Measurements from ENCODE around the gene SIGLEC7. TPM values are rescaled to one million over a fixed set of nuclear protein-coding genes. Genes with fewer than 3 reads are reported as not detected.

Gene SIGLEC7
- total RNA-seq, 1 donor from 2014 or later = 11.0 TPM

- TF ChIP-seq CTCF (IDR thresholded peaks at IDR 0.05) = no peak
- H3K36me3 ChIP-seq = no peaks in the 10 kb centered on the region
- H3K27ac ChIP-seq = no peak overlapping the region
- DNase-seq (no peak), ATAC-seq (no peak)
- intact Hi-C loops (cut with DNase I) = no loop called here
- H3K4me3 ChIP-seq = no peak overlapping the region
- H3K27me3 ChIP-seq = peaks cover 19% of the 10 kb centered on the region
- no peaks in the 10 kb centered on the region for H3K9me3 ChIP-seq
- no peaks in the 10 kb centered on the region for H3K4me1 ChIP-seq
Measured at GRCh38 chr19:51200071-51200666, 58.1 kb downstream of the SIGLEC7 start.

DNA sequence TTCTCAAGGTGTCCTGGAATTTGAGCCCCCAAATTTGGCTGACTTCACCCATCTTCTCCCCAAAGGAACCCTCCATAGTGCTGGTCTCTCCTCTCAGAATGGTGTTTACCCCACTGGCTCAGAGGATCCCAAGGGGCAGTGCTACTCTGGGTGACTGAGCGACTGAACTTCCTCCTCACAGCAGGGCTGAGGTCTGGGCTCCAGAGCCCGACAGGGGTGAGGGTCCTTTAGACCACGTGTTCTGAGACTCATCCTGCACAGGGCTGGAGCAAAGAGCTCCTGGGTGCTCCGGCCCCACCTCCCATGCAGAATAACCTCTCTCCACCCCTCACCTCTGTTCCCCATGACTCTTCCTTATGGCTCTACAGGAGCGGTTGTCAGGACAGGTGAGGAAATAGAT is 59.6 kb downstream of the SIGLEC7 start:
- H3K4me3 ChIP-seq = no peak overlapping the region
- intact Hi-C loops (cut with DNase I) = no loop called here
- ATAC-seq (no peak), DNase-seq (no peak)
- no peak for TF ChIP-seq CTCF (IDR thresholded peaks at IDR 0.05)
- H3K36me3 ChIP-seq = no peaks in the 10 kb centered on the region
- H3K27ac ChIP-seq = no peak overlapping the region
- no peaks in the 10 kb centered on the region for H3K9me3 ChIP-seq
- peaks cover 19% of the 10 kb centered on the region for H3K27me3 ChIP-seq
- no peaks in the 10 kb centered on the region for H3K4me1 ChIP-seq

Other genes starting within 250 kb of the SIGLEC7 start
- not detected for gene KLK4, start 230.9 kb upstream of the SIGLEC7 start, total RNA-seq
- gene KLK5, start 189.3 kb upstream of the SIGLEC7 start, total RNA-seq = not detected
- not detected for gene KLK6, start 172.7 kb upstream of the SIGLEC7 start, total RNA-seq
- gene KLK7, start 158.4 kb upstream of the SIGLEC7 start, total RNA-seq = 0.41 TPM
- gene KLK8, start 140.7 kb upstream of the SIGLEC7 start, total RNA-seq = not detected
- 4.7 TPM for gene KLK10, start 122.6 kb upstream of the SIGLEC7 start, total RNA-seq
- gene KLK11, start 115.7 kb upstream of the SIGLEC7 start, total RNA-seq = 10.8 TPM
- not detected for gene KLK12, start 107.3 kb upstream of the SIGLEC7 start, total RNA-seq
- gene KLK13, start 77.2 kb upstream of the SIGLEC7 start, total RNA-seq = not detected
- gene KLK14, start 59.4 kb upstream of the SIGLEC7 start, total RNA-seq = not detected
- gene CTU1, start 33.9 kb upstream of the SIGLEC7 start, total RNA-seq = 8.5 TPM
- 14.5 TPM for gene SIGLEC9, start 17.4 kb upstream of the SIGLEC7 start, total RNA-seq
- 20.7 TPM for gene CD33, start 82.8 kb downstream of the SIGLEC7 start, total RNA-seq
- not detected for gene SIGLECL1, start 108.8 kb downstream of the SIGLEC7 start, total RNA-seq
- gene IGLON5, start 169.3 kb downstream of the SIGLEC7 start, total RNA-seq = not detected
- gene VSIG10L, start 199.8 kb downstream of the SIGLEC7 start, total RNA-seq = 2.1 TPM
- 54.5 TPM for gene ETFB, start 224.1 kb downstream of the SIGLEC7 start, total RNA-seq
- 0.64 TPM for gene CLDND2, start 226.7 kb downstream of the SIGLEC7 start, total RNA-seq
- gene NKG7, start 230.4 kb downstream of the SIGLEC7 start, total RNA-seq = 25.1 TPM
- not detected for gene LIM2, start 245.7 kb downstream of the SIGLEC7 start, total RNA-seq
- gene C19orf84, start 248.3 kb downstream of the SIGLEC7 start, total RNA-seq = not detected